Gastroesophageal sphincter (tissue), 2 donors: ENCODE results near the gene AKTIP.

ENCODE experiments used
- EP300 ChIP-seq: sonication (generic); formaldehyde crosslinking; IDR thresholded peaks from one replicate; pipeline ENCODE4 v1.6.1; 2017; ENCODE audit warnings: antibody characterized with exemption, mild to moderate bottlenecking
- POLR2A ChIP-seq, 2 donors: fragments of 450-650 bp; IDR thresholded peaks; one replicate each; pipeline ENCODE4 v1.6.1; 2017; ENCODE audit warnings: antibody characterized with exemption in 2 of 2, mild to moderate bottlenecking in 2 of 2, moderate library complexity in 1 of 2

GRCh38 chr16:53458635-53459034, 44.4 kb downstream of the AKTIP start:
- TF ChIP-seq POLR2A (IDR thresholded peaks at IDR 0.05) (no peak), EP300 (no peak)
